ENCODE measurements around the gene BNIP5. TPM values are rescaled to one million over a fixed set of nuclear protein-coding genes. Genes with fewer than 3 reads are reported as not detected.

Gene BNIP5
- total RNA-seq, 1 donor from 2014 or later, result not detected

- Histone ChIP-seq H3K4me3 (no peak overlapping the region), H3K27ac (no peak overlapping the region)
- DNase-seq (ENCODE audit: low spot score in 2 of 2), result no peak
These were observed 2.6 kb downstream of the BNIP5 start for GRCh38 chr6:36333931-36334725.

GRCh38 chr6:36333171-36333895 is 3.4 kb downstream of the BNIP5 start:
- Histone ChIP-seq H3K9me3 (no peaks in the 10 kb centered on the region), H3K4me3 (no peak overlapping the region), H3K27me3 (no peaks in the 10 kb centered on the region), H3K27ac (no peak overlapping the region), H3K36me3 (no peaks in the 10 kb centered on the region), H3K4me1 (no peaks in the 10 kb centered on the region)
- DNase-seq (ENCODE audit: low spot score in 2 of 2), result no peak
- intact Hi-C loops (cut with DNase I), result no loop called here
- TF ChIP-seq CTCF (IDR thresholded peaks at IDR 0.05), result no peak

More at GRCh38 chr6:36333931-36334725, 2.6 kb downstream of the BNIP5 start:
- Histone ChIP-seq H3K9me3 (no peaks in the 10 kb centered on the region), H3K36me3 (no peaks in the 10 kb centered on the region), H3K4me1 (no peaks in the 10 kb centered on the region), H3K27me3 (no peaks in the 10 kb centered on the region)
- intact Hi-C loops (cut with DNase I), result no loop called here
- no peak for TF ChIP-seq CTCF (IDR thresholded peaks at IDR 0.05)

GRCh38 chr6:36331381-36331780 is 5.3 kb downstream of the BNIP5 start:
- H3K27me3 ChIP-seq, result no peaks in the 10 kb centered on the region
- intact Hi-C loops (cut with DNase I), result no loop called here
- TF ChIP-seq CTCF (IDR thresholded peaks at IDR 0.05), result no peak

GRCh38 chr6:36330366-36330765 is 6.3 kb downstream of the BNIP5 start:
- Histone ChIP-seq H3K4me1 (no peaks in the 10 kb centered on the region), H3K27ac (no peak overlapping the region), H3K4me3 (no peak overlapping the region), H3K36me3 (no peaks in the 10 kb centered on the region), H3K27me3 (no peaks in the 10 kb centered on the region), H3K9me3 (no peaks in the 10 kb centered on the region)
- no peak for TF ChIP-seq CTCF (IDR thresholded peaks at IDR 0.05)
- intact Hi-C loops (cut with DNase I), result no loop called here
- DNase-seq (ENCODE audit: low spot score in 2 of 2), result no peak

More at GRCh38 chr6:36331381-36331780, 5.3 kb downstream of the BNIP5 start:
- DNase-seq (ENCODE audit: low spot score in 2 of 2), result no peak
- H3K9me3 ChIP-seq, result no peaks in the 10 kb centered on the region
- H3K36me3 ChIP-seq, result no peaks in the 10 kb centered on the region
- H3K4me3 ChIP-seq, result no peak overlapping the region
- no peaks in the 10 kb centered on the region for H3K4me1 ChIP-seq
- H3K27ac ChIP-seq, result no peak overlapping the region

GRCh38 chr6:36329798-36330291 is 6.8 kb downstream of the BNIP5 start:
- no peaks in the 10 kb centered on the region for H3K36me3 ChIP-seq
- no peaks in the 10 kb centered on the region for H3K4me1 ChIP-seq
- H3K27ac ChIP-seq, result no peak overlapping the region
- no peak for TF ChIP-seq CTCF (IDR thresholded peaks at IDR 0.05)
- intact Hi-C loops (cut with DNase I), result no loop called here
- H3K27me3 ChIP-seq, result no peaks in the 10 kb centered on the region
- H3K4me3 ChIP-seq, result no peak overlapping the region
- DNase-seq (ENCODE audit: low spot score in 2 of 2), result no peak
- H3K9me3 ChIP-seq, result no peaks in the 10 kb centered on the region
